PC-3 (cell line): ENCODE results near the gene MISP. TPM values are rescaled to one million over a fixed set of nuclear protein-coding genes. Genes with fewer than 3 reads are reported as not detected.

Source experiments
- ATAC-seq: fragments of 200-7000 bp; cut with Tn5 transposase; 2 replicates; pipeline ENCODE4 v1.9.1; 2020; ENCODE audit warnings: mild to moderate bottlenecking, moderate library complexity
- BruUV-seq: library from RNA; stranded (reverse); fragments of 400-500 nt; replicated peaks from 2 replicates; lab custom pipeline; 2021; lab: Mats Ljungman, UMichigan
- CTCF ChIA-PET: fragments of 300-600 bp; sonication (Branson Sonifier 250); formaldehyde crosslinking; loops from one replicate; lab custom pipeline; 2022; ENCODE audit warnings: antibody characterized with exemption; lab: Charles Lee
- POLR2A ChIA-PET: fragments of 300-600 bp; sonication (Branson Sonifier 250); formaldehyde crosslinking; loops from one replicate; lab custom pipeline; 2022; ENCODE audit warnings: antibody characterized with exemption; ENCODE audit not compliant: unreplicated experiment; lab: Charles Lee
- DNase-seq: peaks from one replicate; pipeline ENCODE4 v3.0.0-alpha.2; 2015
- H2AFZ ChIP-seq: fragments of 300-600 bp; sonication (generic); 2 replicates; pipeline ENCODE4 v1.6.0; 2016; ENCODE audit warnings: antibody characterized with exemption, low read length
- H3F3A ChIP-seq: fragments of 300-600 bp; sonication (generic); one replicate; pipeline ENCODE4 v1.6.0; 2017; ENCODE audit warnings: antibody characterized with exemption, low read length, control low read depth, mild to moderate bottlenecking; ENCODE audit not compliant: unreplicated experiment
- H3K27ac ChIP-seq: fragments of 300-600 bp; sonication (generic); 2 replicates; pipeline ENCODE4 v1.5.1; 2016; ENCODE audit warnings: mild to moderate bottlenecking, low read length
- H3K27me3 ChIP-seq: fragments of 300-600 bp; sonication (generic); 2 replicates; pipeline ENCODE4 v1.6.1; 2016; ENCODE audit warnings: low read length, mixed read lengths
- H3K36me3 ChIP-seq: fragments of 300-600 bp; sonication (generic); 2 replicates; pipeline ENCODE4 v1.6.1; 2016; ENCODE audit warnings: low read depth, mixed run types, low read length, mixed read lengths
- H3K4me1 ChIP-seq: fragments of 300-600 bp; sonication (generic); 2 replicates; pipeline ENCODE4 v1.5.1; 2016; ENCODE audit warnings: low read length; ENCODE audit not compliant: insufficient read depth
- H3K4me2 ChIP-seq: fragments of 300-600 bp; sonication (generic); 2 replicates; pipeline ENCODE4 v1.6.0; 2016; ENCODE audit warnings: low read length
- H3K4me3 ChIP-seq: fragments of 300-600 bp; sonication (generic); 2 replicates; pipeline ENCODE4 v1.5.1; 2016; ENCODE audit warnings: mild to moderate bottlenecking, low read length, mixed read lengths
- H3K79me2 ChIP-seq: fragments of 300-600 bp; sonication (generic); 2 replicates; pipeline ENCODE4 v1.6.1; 2017; ENCODE audit warnings: low read length, mixed read lengths
- H3K9ac ChIP-seq: fragments of 300-600 bp; sonication (generic); 2 replicates; pipeline ENCODE4 v1.6.0; 2016; ENCODE audit warnings: mild to moderate bottlenecking, low read length
- H3K9me2 ChIP-seq: fragments of 300-600 bp; sonication (generic); replicated peaks from 2 replicates; pipeline ENCODE4 v1.6.1; 2016; ENCODE audit warnings: mixed run types, low read length, mixed read lengths
- H3K9me3 ChIP-seq: fragments of 300-600 bp; sonication (generic); 2 replicates; pipeline ENCODE4 v1.6.1; 2016; ENCODE audit warnings: low read length, mixed read lengths
- H4K20me1 ChIP-seq: fragments of 300-600 bp; sonication (generic); 2 replicates; pipeline ENCODE4 v1.6.1; 2016; ENCODE audit warnings: low read length, mixed read lengths
- EZH2 ChIP-seq: fragments of 300-600 bp; sonication (generic); IDR thresholded peaks from one replicate; pipeline ENCODE4 v1.6.1; 2017; ENCODE audit warnings: antibody characterized with exemption, mild to moderate bottlenecking, low read length; ENCODE audit not compliant: unreplicated experiment
- EZH2phosphoT487 ChIP-seq: fragments of 300-600 bp; sonication (generic); IDR thresholded peaks from 2 replicates; pipeline ENCODE4 v1.6.1; 2018; ENCODE audit warnings: mild to moderate bottlenecking, antibody characterized with exemption, low read length, borderline replicate concordance
- intact Hi-C: fragments of 100-400 bp; cut with micrococcal nuclease; formaldehyde crosslinking; loops from 2 replicates; pipeline ENCODE4 v1.9.0; 2023
- total RNA-seq: library from RNA; depleted of rRNA; stranded (reverse); fragments of >200 nt; gene quantifications from 2 replicates; pipeline ENCODE4 v1.2.3, GENCODE V29; 2014
- TF ChIP-seq, protein P1 (sequence below): fragments of 300-600 bp; sonication (generic); conservative IDR thresholded peaks from 2 replicates; pipeline ENCODE4 v1.5.1; 2017; ENCODE audit warnings: antibody characterized with exemption, low read depth, mild to moderate bottlenecking, low read length

The MISP gene
- total RNA-seq, 1 experiment from 2014 or later, result 115 TPM

DNA sequence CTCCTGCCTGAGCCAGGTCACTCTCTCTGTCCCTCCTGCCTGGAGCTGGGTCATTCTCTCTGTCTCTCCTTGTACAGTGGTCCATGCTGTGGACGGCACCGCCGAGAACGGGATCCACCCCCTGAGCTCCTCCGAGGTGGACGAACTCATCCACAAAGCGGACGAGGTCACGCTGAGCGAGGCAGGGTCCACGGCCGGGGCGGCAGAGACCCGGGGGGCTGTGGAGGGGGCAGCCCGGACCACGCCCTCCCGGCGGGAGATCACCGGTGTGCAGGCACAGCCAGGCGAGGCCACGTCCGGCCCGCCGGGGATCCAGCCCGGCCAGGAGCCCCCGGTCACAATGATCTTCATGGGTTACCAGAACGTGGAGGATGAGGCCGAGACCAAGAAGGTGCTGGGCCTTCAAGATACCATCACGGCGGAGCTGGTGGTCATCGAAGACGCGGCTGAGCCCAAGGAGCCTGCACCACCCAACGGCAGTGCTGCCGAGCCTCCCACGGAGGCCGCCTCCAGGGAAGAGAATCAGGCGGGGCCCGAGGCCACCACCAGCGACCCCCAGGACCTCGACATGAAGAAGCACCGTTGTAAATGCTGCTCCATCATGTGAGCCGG, 4.6 kb upstream of the MISP start:
- H3K4me3 ChIP-seq, result no peak overlapping the region
- H3K79me2 ChIP-seq, result peaks cover 3% of the 10 kb centered on the region; the same call in 1 of the 2 replicates
- POLR2A ChIA-PET, result no interaction called here
- no peak overlapping the region for H2AFZ ChIP-seq
- H3K4me2 ChIP-seq, result no peak overlapping the region
- ATAC-seq (no peak), DNase-seq (no peak)
- no peak overlapping the region for H3K27ac ChIP-seq
- H3K4me1 ChIP-seq, result peaks cover 5% of the 10 kb centered on the region
- CTCF ChIA-PET, result no interaction called here
- H4K20me1 ChIP-seq, result no peaks in the 10 kb centered on the region
- no peaks in the 10 kb centered on the region for H3K9me2 ChIP-seq
- TF ChIP-seq, protein P1, sequence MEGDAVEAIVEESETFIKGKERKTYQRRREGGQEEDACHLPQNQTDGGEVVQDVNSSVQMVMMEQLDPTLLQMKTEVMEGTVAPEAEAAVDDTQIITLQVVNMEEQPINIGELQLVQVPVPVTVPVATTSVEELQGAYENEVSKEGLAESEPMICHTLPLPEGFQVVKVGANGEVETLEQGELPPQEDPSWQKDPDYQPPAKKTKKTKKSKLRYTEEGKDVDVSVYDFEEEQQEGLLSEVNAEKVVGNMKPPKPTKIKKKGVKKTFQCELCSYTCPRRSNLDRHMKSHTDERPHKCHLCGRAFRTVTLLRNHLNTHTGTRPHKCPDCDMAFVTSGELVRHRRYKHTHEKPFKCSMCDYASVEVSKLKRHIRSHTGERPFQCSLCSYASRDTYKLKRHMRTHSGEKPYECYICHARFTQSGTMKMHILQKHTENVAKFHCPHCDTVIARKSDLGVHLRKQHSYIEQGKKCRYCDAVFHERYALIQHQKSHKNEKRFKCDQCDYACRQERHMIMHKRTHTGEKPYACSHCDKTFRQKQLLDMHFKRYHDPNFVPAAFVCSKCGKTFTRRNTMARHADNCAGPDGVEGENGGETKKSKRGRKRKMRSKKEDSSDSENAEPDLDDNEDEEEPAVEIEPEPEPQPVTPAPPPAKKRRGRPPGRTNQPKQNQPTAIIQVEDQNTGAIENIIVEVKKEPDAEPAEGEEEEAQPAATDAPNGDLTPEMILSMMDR, result no peak
- no peak for TF ChIP-seq EZH2phosphoT487
- H3K9ac ChIP-seq, result no peak overlapping the region
- BruUV-seq, result no TSS peak
- no peaks in the 10 kb centered on the region for H3F3A ChIP-seq
- intact Hi-C loops, result no loop called here
- H3K9me3 ChIP-seq, result no peaks in the 10 kb centered on the region
- H3K36me3 ChIP-seq, result no peaks in the 10 kb centered on the region
- no peaks in the 10 kb centered on the region for H3K27me3 ChIP-seq

DNA sequence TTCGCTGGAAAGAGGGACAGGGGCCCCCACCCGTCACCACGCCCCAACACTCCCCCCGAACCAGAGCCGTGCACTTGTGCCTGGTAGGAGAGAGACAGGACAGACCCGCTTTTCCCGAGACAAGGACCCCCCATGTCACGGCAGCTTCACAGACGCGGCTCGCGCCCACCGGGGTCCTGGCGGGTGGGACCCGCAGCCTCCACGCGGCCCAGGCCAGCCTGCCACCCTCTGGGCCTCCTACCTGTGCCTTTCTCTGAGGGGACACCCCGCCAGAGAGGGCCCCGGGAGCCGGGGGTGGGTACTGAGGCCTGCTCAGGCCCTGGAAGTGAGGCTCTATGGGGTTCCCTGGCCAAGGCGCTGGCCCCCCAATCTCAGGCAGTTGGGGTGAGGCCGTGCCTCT, 4.0 kb upstream of the MISP start:
- H3K36me3 ChIP-seq, result no peaks in the 10 kb centered on the region
- intact Hi-C loops, result no loop called here
- no peaks in the 10 kb centered on the region for H3K9me3 ChIP-seq
- H2AFZ ChIP-seq, result no peak overlapping the region
- peaks cover 5% of the 10 kb centered on the region for H3K4me1 ChIP-seq
- no peak for ATAC-seq
- H4K20me1 ChIP-seq, result no peaks in the 10 kb centered on the region
- H3F3A ChIP-seq, result no peaks in the 10 kb centered on the region
- DNase-seq, result no peak
- H3K9me2 ChIP-seq, result no peaks in the 10 kb centered on the region
- H3K27me3 ChIP-seq, result no peaks in the 10 kb centered on the region
- H3K27ac ChIP-seq, result no peak overlapping the region
- CTCF ChIA-PET, result no interaction called here
- H3K4me3 ChIP-seq, result no peak overlapping the region
- H3K9ac ChIP-seq, result no peak overlapping the region
- POLR2A ChIA-PET, result no interaction called here
- no peak overlapping the region for H3K4me2 ChIP-seq
- BruUV-seq, result no TSS peak
- no peak for TF ChIP-seq EZH2phosphoT487
- TF ChIP-seq, protein P1, result no peak
- no peak for TF ChIP-seq EZH2
- peaks cover 9% of the 10 kb centered on the region; the same call in 1 of the 2 replicates for H3K79me2 ChIP-seq

DNA sequence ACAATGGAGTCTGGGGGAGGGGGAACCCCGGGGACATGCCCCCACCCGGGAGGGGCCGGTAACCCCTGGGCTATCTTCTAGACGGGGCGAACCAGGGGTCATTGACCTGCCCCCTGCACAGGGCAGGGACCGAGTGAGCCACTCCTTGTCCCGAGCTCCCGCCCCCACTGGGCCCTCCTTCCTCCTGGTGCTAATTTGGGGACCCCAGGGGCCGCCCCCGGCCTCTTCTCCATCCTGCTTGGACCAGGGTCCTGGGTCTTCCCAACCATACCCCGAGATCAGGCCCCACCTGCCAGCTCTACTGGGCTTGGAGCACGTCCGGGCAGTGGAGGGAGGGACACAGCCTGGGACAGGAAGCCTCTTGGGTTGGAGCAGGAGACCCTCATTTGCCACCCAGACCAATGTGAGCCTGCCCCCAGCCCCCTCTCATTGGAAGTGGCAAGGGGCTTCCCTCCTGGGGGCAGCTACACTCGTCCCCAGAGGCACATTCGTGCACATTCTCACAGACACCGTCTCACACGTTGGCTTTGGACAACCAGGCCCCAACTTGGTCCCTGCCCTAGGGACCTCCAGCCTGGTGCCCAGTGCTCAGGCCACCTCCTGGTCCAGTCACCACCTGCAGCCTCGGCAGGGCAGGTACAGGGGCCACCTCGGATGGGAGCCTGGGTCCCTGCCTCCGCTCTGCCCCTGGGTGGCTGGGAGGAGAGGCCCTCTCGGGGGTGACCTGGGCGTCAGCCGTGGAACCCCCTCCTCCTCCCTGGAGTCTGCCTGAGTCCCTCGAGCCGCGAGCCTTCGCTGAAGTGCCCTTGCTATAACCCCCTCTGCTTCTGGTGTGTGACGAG, 3.3 kb upstream of the MISP start:
- no peaks in the 10 kb centered on the region for H4K20me1 ChIP-seq
- POLR2A ChIA-PET, result no interaction called here
- H3K79me2 ChIP-seq, result peaks cover 11% of the 10 kb centered on the region; the same call in 1 of the 2 replicates
- H3F3A ChIP-seq, result no peaks in the 10 kb centered on the region
- no peak overlapping the region for H2AFZ ChIP-seq
- no peak overlapping the region for H3K4me3 ChIP-seq
- peaks cover 5% of the 10 kb centered on the region for H3K4me1 ChIP-seq
- no peak overlapping the region for H3K9ac ChIP-seq
- no peak overlapping the region for H3K4me2 ChIP-seq
- TF ChIP-seq EZH2 (no peak), EZH2phosphoT487 (no peak)
- TF ChIP-seq, protein P1, result no peak
- H3K9me3 ChIP-seq, result no peaks in the 10 kb centered on the region
- no peak overlapping the region for H3K27ac ChIP-seq
- no peaks in the 10 kb centered on the region for H3K36me3 ChIP-seq
- no TSS peak for BruUV-seq
- CTCF ChIA-PET, result no interaction called here
- intact Hi-C loops, result no loop called here
- DNase-seq (no peak), ATAC-seq (no peak)
- H3K9me2 ChIP-seq, result no peaks in the 10 kb centered on the region
- no peaks in the 10 kb centered on the region for H3K27me3 ChIP-seq
